IPS-11a (cell line): ENCODE data around the gene MSH3.
"Not testable (repeated sequence)": the region's sequence is repeated elsewhere in the genome, so short reads cannot be mapped to it uniquely, and the experiment has no call there.

Experiments used
- H3K4me3 ChIP-seq: one replicate; pipeline ENCODE4 v1.5.1; 2013; ENCODE audit warnings: low read depth, low read length, control low read depth

The MSH3 gene

DNA sequence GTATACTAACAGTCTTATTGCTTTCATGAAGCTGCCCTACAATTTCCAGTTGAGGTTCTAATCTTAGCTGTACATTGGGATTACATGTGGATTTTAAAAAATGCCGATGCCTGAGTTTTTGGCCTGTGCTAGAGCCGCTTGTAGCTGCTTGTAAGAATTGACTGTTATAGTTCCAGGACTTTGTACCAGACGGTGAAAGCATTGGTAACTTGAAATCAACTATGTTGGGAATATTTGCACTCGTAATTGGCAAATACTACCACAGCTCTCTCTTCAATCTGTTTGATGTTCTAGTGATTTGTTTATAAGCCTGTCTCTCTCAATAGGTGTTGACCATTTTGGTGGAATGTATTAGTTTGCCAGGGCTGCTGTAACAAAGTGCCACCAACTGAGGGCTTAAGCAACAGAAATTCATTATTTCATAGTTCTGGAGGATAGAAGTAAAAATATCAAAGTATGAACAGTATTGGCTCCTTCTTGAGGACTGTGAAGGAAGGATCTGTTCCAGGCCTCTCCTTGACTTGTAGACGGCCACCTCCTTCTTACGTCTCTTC is 50.8 kb downstream of the MSH3 start:
- no peak overlapping the region for H3K4me3 ChIP-seq

DNA sequence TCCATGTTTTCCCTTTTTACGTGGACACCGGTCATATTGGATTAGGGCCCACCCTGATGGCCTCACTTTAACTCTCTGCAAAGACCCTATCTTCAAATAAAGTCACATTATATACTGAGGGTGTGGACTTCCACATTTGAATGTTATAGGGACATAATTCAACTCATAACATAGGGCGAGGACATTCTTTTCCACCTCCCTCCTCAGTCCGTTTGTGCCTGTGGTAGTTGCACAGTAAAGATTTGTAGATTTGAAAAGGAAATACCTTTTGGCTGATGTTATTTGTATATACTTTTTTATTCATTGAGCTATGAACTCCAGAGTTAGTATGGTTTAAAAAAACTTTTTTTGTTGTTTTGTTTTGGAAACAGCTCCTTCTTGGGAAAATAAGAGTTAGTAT is 51.3 kb downstream of the MSH3 start:
- H3K4me3 ChIP-seq = no peak overlapping the region

DNA sequence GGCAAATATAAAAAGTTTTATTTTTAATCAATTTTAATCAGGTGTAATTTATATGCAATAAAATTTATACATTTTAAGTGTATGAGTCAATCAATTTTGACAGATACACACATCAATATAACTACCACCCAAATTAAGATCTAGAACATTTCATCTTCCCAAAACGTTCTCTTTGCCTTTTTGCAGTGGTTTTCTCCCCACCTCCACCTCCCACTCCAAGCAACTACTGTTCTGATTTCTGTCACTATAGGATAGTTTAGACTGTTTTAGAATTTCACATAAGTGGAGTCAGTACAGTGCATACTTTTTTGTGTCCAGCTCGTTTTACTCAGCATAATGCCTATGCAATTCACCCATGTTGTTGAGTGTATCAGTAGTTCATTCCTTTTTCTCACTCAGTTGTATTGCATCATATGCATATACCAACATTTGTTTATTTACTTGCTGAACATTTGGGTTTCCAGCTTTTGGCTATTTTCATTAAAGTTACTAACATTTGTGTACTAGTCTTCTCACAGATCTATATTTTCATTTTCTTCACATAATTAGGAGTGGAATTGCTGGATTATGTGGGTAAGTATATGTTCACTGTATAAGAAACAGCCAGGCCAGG is 52.5 kb downstream of the MSH3 start:
- H3K4me3 ChIP-seq = no peak overlapping the region

DNA sequence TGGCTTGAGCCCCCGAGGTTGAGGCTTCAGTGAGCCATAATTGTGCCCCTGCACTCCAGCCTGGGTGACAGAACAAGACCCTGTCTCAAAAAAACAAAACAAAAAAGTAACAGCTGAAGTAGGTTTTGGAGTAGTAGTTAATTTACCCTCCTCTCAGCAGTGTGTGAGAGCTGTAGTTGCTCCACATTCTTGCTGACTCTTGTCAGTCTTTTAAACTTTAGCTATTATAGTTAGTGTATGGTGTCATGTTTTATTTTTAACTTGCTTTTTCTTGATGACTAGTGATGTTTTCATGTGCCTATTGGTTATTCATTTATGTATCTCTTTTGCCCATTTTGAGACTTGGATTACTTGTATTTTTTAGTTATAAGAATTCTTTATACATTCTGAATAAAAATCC is 53.2 kb downstream of the MSH3 start:
- no peak overlapping the region for H3K4me3 ChIP-seq

DNA sequence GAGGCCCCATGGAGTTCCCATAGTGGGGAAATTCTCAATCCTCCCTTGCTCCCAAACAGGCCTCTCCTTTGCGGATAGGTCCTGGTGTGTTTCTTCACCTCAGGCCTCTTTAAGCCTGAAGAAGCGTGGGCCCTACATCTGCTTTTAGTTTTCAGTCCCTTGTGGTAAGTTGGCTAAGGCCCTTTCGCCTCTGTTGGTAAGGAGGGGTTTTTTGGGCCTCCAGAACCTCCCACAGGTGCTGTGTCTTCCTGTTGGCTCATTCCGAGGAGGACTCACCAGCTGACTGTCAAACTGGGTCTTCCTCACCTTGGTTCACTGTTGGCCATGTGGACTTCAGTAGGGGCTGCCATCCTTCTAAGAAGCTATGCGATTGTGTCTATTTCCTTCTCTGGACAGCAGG is 56.8 kb downstream of the MSH3 start:
- H3K4me3 ChIP-seq = no peak overlapping the region

DNA sequence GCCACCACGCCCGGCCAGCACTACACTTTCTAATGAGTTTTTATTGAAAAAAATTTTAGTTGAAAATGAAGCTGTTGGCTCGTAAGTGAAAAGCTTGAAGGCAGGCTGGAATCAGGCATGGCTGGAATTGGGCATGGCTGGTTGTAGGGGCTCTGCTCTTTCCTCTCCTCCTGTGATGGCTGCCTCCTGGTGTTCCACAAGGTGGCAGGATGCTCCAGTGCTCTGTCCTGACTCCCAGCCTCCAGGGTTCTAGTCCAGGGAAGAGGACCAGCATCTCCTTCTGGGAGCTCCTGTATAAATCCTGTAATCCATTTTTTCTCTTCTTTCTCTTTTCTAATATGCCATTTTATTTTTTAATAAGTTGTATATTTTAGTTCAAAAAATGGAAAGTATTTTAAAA is 57.5 kb downstream of the MSH3 start:
- no peak overlapping the region for H3K4me3 ChIP-seq

DNA sequence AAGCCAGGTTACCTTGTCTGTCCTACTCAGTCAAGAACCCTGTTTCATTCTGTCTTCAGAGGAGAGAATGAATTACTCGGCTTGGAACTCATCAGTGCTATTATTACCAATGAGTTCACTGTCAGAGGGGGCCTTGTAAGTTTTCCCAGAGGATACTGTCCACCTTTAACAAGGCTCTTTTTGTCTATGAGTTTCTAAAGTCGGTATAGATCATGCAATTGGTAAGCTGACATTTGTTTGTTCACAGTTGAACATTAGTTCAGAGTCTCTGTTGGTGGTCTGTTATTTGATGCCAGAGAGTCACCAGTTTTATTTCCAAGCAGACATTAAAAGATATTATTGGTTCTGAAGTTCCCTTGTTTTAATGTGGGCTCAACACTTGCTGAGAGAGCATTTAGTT is 58.5 kb downstream of the MSH3 start:
- H3K4me3 ChIP-seq = no peak overlapping the region

DNA sequence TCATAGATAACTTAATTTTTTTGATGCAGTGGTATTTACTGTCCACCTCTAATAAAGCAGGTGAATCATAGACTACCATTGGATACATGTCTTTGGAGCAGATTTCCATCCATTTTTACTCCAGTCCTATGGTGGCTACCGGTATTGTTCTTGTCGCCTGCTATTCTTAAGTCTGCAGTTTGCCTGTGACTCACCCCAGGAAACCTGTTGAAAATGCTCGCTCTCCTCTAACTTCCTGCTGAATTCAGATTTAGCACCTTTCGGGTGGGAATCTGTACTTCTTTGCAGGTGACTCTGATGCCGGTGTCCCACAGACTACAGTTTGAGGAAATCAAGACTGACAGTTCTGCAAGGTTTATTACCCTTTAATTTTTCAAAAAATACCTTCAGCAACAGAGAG is 59.2 kb downstream of the MSH3 start:
- no peak overlapping the region for H3K4me3 ChIP-seq

DNA sequence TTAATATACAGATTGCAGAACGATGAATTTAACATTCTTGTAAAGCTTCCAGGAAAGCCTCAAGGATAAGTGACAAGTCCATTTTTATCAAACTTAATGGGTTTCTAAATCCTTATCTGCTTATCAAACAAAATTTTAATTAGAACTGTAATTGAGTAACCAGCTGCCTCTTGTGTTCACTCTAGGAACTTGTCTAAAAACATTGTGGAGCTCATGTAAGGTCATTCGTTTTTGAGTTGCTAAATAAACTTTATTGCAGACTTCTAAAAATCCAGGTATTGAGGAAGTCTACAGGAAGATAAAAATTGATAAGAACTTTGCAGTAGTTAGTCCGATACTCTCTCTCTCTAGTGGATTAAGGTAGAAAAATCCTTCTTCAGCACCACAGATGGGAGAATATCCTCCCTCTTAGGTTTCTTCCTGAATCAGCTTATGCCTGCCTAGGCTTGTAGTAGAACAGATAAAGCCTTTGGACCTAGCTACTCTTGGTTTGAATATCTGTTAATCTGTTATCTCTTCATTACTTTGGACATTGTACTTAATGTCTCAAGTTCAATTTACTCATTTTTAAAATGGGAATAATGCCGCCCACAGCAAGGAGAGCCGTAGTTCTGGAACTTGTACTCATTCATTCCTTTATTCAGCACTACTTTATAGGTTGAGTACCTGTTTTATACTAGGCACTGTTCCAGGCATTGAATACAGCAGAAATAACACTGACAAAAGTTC is 60.3 kb downstream of the MSH3 start:
- no peak overlapping the region for H3K4me3 ChIP-seq

DNA sequence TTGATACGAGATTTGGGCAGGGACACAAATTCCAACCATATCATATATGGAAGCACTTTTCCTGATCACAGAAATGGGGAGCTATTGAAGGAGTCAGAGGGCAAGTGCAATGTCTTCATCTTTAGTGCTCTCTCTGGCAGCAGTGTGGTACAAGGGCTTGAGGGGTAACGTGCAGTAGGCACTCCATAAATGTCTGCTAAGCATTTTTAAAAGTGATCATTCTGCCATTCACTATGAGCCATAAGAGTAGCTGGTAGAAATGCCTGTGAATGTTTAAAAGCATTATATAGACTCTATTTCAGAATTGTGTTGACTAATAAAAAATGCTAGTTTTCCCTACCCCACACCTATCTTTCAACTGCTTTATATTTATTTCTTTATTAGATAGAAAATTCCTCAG is 61.4 kb downstream of the MSH3 start:
- no peak overlapping the region for H3K4me3 ChIP-seq

DNA sequence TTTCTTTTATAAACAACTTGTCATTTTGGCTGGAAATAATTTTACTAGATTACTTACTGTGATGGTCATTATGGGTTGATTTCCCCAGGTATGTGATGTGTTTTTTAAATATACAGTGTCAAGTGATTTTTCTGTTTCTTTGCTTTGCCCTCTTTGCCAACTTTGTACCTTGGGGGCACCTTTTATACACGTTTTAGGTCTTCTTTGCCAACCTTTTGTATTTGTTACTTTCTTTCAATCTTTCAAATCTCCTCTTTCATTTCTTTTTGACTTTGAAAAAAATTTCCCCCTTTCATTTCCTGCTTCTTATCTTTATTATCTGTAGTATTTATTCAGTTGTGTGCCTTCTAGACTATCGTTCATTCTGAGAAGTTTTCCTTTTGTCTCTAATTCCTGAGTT is 65.7 kb downstream of the MSH3 start:
- H3K4me3 ChIP-seq = no peak overlapping the region

DNA sequence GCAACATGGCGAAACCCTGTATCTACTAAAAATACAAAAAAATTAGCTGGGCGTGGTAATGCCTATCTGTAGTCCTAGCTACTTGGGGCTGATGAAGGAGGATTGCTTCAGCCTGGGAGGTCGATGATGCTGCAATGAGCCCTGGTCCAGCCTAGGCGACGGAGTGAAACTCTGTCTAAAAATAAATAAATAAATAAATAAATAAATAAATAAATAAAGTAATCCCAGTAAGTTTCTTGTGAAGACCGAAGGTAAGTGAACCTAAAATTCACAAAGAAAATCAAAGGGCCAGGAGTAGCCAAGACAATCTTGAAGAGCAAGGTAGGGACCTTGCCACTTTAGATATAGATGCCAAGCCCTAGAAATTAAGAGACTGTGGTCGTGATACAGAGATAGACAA is 68.5 kb downstream of the MSH3 start:
- H3K4me3 ChIP-seq = no peak overlapping the region

DNA sequence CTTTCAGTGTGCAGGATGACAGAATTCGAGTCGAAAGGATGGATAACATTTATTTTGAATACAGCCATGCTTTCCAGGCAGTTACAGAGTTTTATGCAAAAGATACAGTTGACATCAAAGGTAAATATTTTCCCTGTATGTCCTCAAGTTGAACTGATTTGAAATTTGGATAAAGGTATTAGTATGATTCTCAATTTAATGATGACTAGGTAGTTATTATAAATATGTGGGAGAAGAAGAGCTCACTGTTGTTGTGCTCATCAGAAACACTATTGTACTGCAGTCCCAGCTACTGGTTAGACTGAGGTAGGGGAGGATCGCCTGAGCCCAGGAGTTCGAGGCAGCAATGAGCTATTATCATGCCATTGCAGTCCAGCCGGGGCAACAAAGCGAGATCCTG is 71.0 kb downstream of the MSH3 start:
- H3K4me3 ChIP-seq = no peak overlapping the region

DNA sequence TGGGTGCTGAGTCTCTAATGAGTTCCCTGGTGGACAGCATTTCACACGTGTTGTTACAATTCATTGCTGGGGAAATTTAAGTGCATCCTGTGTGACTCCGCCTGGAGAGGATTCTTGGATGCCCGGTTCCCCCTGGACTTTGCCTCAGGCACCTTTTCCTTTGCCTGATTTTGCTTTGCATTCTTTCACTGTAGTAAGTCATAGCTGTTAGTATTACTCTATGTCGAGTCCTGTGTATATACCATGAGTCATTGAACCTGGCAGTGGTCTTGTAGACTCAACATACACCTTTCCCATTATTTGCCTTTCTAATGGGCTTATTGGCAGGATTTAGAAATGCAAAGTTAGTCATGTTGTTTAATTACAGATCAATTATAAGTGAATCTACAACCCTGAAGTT is 82.3 kb downstream of the MSH3 start:
- no peak overlapping the region for H3K4me3 ChIP-seq

DNA sequence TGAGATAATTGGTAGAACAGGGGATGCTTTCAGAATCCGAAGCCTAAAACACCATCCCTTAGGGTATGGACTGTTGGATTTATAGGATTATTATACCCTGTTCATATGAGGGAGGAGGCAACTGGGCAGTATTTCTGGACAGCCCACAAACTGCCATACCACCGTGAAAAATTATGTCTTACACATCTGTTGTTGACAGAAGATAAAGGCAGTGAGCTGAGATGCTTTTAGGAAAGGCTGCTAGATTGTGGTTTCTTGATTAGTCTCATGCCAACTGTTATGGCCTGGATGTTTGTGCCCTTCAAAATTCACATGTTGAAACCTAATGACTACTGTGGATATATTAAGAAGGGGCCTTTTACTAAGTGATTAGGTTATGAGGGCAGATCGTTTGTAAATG is 84.0 kb downstream of the MSH3 start:
- no peak overlapping the region for H3K4me3 ChIP-seq

DNA sequence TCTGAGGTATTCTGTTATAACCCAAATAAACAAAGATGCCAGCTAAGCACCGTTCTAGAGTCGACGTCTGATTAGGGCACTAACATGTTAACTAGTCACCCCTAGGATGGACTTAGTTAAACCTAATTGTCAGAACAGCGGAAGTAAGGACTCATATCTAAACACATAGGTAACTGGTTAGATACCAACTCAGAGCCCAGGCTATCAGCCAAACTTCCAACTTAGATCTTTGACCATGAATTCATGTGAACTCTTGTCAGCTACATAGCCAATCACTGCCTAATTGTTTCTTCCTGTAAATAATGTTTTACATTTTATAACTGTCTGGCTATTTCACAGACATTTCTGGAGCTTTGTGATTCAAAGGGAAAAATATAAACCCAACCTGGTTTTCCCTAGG is 84.6 kb downstream of the MSH3 start:
- no peak overlapping the region for H3K4me3 ChIP-seq

DNA sequence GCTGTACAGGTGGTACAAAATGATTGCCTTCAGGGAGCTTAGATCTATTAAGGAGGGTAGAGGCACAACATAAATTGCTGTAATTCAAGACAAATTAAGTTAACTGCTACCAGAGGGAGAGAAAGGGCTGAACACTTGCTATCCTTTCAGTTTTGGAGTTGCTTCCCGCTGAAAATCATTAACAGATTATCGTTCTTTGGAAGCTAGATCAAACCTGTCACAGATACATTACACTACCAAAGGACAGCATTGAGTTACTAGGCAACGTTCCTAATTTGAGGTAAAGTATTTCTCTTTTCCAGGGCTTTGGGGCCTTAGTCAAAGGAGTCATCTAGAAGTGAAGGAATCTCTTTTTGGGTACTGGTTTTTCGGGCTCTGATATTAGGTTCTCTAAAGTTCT is 85.0 kb downstream of the MSH3 start:
- H3K4me3 ChIP-seq = no peak overlapping the region

DNA sequence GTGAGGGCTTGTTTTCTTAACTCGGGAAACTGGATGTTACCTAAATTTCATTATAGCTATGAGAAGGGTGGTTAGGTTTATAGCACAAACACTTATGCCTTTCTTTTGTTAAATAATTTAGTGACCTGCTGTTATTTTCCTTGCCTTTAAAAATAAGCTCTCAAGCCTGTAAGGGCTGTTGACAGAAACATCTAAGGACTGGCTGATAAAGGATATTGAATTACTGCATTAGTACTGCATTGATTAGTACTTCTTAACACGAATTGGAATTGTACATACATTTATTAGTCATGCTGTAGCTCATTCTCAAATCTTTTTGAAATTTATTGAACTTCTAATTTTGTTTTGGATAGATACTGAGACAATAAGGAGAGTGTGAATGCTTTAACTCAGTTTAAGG is 85.4 kb downstream of the MSH3 start:
- H3K4me3 ChIP-seq = no peak overlapping the region

DNA sequence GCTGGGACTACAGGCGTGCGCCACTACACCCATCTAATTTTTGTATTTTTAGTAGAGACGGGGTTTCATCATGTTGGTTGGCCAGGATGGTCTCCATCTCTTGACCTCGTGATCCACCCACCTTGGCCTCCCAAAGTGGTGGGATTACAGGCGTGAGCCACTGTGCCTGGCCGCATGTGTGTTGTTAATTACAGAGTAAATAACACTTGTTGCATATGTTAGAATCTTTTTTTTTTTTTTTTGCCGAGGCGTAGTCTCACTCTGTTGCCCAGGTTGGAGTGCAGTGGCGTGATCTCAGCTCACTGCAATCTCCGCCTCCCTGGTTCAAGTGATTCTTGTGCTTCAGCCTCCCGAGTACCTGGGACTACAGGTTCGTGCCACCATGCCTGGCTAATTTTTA is 86.0 kb downstream of the MSH3 start:
- H3K4me3 ChIP-seq = not testable (repeated sequence)

DNA sequence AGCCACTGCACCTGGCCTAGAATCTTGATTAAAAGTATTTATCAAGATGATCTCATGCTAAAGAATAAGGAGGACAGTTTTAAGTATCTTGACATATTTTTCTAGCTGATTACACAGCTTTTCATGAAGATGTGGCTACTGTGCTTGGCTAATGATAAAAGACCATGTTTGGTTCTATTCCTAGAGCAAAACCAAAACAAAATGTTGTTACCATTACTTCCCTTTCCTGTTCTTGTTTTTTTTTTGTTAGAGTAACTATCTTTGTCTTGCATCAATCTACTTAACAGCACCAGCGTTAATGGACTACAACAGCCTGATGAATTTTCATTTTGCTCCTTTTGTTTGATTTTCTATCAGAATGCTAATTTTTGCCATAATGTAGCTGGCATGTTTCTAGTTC is 86.5 kb downstream of the MSH3 start:
- no peak overlapping the region for H3K4me3 ChIP-seq

DNA sequence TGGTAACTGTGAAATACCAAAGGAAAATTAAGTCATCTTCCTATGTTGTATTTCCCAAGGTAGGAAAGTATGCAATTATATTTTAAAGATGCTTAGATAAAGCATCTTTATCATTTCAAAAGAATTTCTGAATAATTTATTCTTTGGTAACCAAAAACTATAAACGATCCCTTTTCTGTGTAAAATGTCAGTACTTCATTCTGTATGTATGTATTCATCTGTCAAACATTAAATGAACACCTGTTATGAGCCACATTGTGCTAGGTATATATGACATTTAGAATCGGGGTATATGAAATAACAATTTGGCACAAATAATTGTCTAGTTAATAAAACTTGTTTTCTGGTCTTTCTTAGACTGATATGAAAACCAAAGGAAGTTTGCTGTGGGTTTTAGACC is 89.7 kb downstream of the MSH3 start:
- H3K4me3 ChIP-seq = no peak overlapping the region

DNA sequence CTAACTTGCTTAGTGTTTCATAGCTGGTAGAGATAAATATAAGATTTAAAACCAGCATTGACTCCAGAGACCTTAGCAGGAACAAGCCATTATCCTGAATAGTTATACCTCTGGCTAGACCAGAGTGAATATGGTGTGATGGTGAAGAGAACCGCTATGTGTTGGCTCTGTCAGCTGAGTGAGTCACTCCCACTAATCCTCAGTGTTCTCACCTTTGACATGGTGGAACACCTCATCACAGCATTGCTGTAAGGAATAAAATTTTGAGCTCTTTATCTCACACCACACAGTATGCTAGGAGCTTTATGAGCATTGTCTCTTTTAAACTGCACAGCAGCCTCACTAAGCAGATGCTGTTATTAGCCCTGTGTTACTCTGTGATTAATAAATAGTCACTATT is 91.0 kb downstream of the MSH3 start:
- no peak overlapping the region for H3K4me3 ChIP-seq

DNA sequence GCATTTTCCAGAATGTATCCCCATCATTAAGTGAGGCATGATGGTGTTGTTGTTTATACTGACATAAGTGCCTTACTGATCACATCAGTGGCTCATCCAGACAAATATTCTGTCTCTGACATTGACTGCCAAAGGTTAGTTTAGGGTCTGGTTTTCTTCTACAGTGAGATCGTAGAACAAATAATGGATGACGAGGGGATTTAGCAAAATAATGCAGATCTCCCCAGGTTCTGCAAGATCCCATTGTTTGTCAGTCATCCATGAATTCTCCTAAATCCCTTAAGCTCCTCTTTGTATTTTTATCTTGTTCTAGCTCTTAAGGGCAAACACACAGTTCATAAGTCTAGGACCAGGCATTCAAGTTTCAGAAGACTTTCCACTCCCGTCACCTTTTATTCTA is 93.5 kb downstream of the MSH3 start:
- H3K4me3 ChIP-seq = no peak overlapping the region
